DND-41 (cell line): ENCODE measurements around the gene KCNJ1.

Source experiments
- CTCF ChIP-seq: IDR thresholded peaks from 2 replicates; pipeline ENCODE4 v1.5.1; 2012; ENCODE audit warnings: borderline replicate concordance, low read length, moderate library complexity, mild to moderate bottlenecking; ENCODE audit not compliant: poor library complexity, severe bottlenecking; ENCODE audit errors: extremely low read depth
- EZH2 ChIP-seq: IDR thresholded peaks from 3 replicates; pipeline ENCODE4 v1.6.1; 2012; ENCODE audit warnings: borderline replicate concordance, low read depth, mild to moderate bottlenecking, moderate library complexity, low read length, inconsistent platforms; ENCODE audit not compliant: severe bottlenecking

GRCh38 chr11:128872094-128872493 is 5.0 kb upstream of the KCNJ1 start:
- no peak for TF ChIP-seq EZH2
- TF ChIP-seq CTCF, result no peak
